ENCODE data around the gene LGI1.
A peak's percentile ranks its signal among the peaks of the same experiment; 100 is the strongest.

LGI1 gene

GRCh38 chr10:93757801-93758507 lies at the start of gene LGI1:
TSS of gene LGI1 (plus strand) at chr10:93757936. CDS start at chr10:93758145, 209 bp downstream.
- DNase-seq = no peak

- DNase-seq = no peak
Observed at GRCh38 chr10:93710333-93710909, 47.3 kb upstream of the LGI1 start.

GRCh38 chr10:93711891-93712290 lies 45.8 kb upstream of the LGI1 start:
- DNase-seq = no peak

- no peak for DNase-seq
Observed at GRCh38 chr10:93712593-93712992, 45.1 kb upstream of the LGI1 start.

GRCh38 chr10:93715345-93715744 lies 42.4 kb upstream of the LGI1 start:
- peak; percentile 16 for DNase-seq

- no peak for DNase-seq
Observed at GRCh38 chr10:93716766-93717165, 41.0 kb upstream of the LGI1 start.

- DNase-seq = peak; percentile 41
Observed at GRCh38 chr10:93718937-93719725, 38.6 kb upstream of the LGI1 start.

- no peak for DNase-seq
Observed at GRCh38 chr10:93719901-93720300, 37.8 kb upstream of the LGI1 start.

- no peak for DNase-seq
Observed at GRCh38 chr10:93722550-93722949, 35.2 kb upstream of the LGI1 start.

GRCh38 chr10:93723153-93723552 lies 34.6 kb upstream of the LGI1 start:
- no peak for DNase-seq

- no peak for DNase-seq
Observed at GRCh38 chr10:93726024-93726423, 31.7 kb upstream of the LGI1 start.

GRCh38 chr10:93741367-93741766 lies 16.4 kb upstream of the LGI1 start:
- peak; percentile 6 for DNase-seq

GRCh38 chr10:93742633-93743349 lies 14.9 kb upstream of the LGI1 start:
- peak; percentile 89 for DNase-seq

- peak; percentile 73 for DNase-seq
Observed at GRCh38 chr10:93745408-93746065, 12.2 kb upstream of the LGI1 start.

GRCh38 chr10:93746844-93747284 lies 10.9 kb upstream of the LGI1 start:
- no peak for DNase-seq

GRCh38 chr10:93749218-93749799 lies 8.4 kb upstream of the LGI1 start:
- no peak for DNase-seq

- DNase-seq = no peak
Observed at GRCh38 chr10:93751124-93751523, 6.6 kb upstream of the LGI1 start.

- DNase-seq = peak; percentile 26
Observed at GRCh38 chr10:93751832-93752231, 5.9 kb upstream of the LGI1 start.

- DNase-seq = peak; percentile 11
Observed at GRCh38 chr10:93752761-93753160, 5.0 kb upstream of the LGI1 start.

- DNase-seq = no peak
Observed at GRCh38 chr10:93753621-93754250, 4.0 kb upstream of the LGI1 start.

- no peak for DNase-seq
Observed at GRCh38 chr10:93754761-93755160, 3.0 kb upstream of the LGI1 start.

Data from inflammatory macrophage treated with lipopolysaccharide for 4 hours (primary cell).